ENCODE measurements around the gene KMT2A. TPM values are rescaled to one million over a fixed set of nuclear protein-coding genes. Genes with fewer than 3 reads are reported as not detected.

KMT2A gene
- total and polyA plus RNA-seq, 8 donors: 4.5 to 98.2 (median 25.9) TPM

Other genes with a start within 250 kb of the KMT2A start
- 10 to 100 TPM in 4 of 5 donors, 1 to 10 TPM in 1; 9.2 to 35.0 (median 21.4) TPM for gene JAML, start 211.5 kb upstream of the KMT2A start, total RNA-seq
- 10 to 100 TPM in 1 of 3 donors, 1 to 10 TPM in 2; 3.7 to 14.5 (median 4.6) TPM for gene JAML, start 211.5 kb upstream of the KMT2A start, polyA plus RNA-seq
- 10 to 100 TPM in 1 of 5 donors, 1 to 10 TPM in 3, under 1 TPM in 1; 0.45 to 20.0 (median 6.7) TPM for gene MPZL3, start 184.1 kb upstream of the KMT2A start, total RNA-seq
- gene MPZL3, start 184.1 kb upstream of the KMT2A start, polyA plus RNA-seq: 1 to 10 TPM; 2.1 to 7.2 (median 3.4) TPM
- 10 to 100 TPM in 4 of 5 donors, under 1 TPM in 1; 0.58 to 97.2 (median 56.7) TPM for gene MPZL2, start 172.2 kb upstream of the KMT2A start, total RNA-seq
- 10 to 100 TPM; 12.2 to 79.1 (median 35.4) TPM for gene MPZL2, start 172.2 kb upstream of the KMT2A start, polyA plus RNA-seq
- gene CD3E, start 131.8 kb upstream of the KMT2A start, total RNA-seq: 10 to 100 TPM in 1 of 5 donors, 1 to 10 TPM in 2, not detected in 2; 2.4 to 15.8 (median 7.1) TPM
- 1 to 10 TPM; 2.3 to 6.7 (median 4.5) TPM for gene CD3E, start 131.8 kb upstream of the KMT2A start, polyA plus RNA-seq
- gene CD3D, start 93.8 kb upstream of the KMT2A start, total RNA-seq: 10 to 100 TPM in 2 of 5 donors, 1 to 10 TPM in 1, not detected in 2; 4.6 to 24.0 (median 16.1) TPM
- 1 to 10 TPM; 2.2 to 9.2 (median 4.7) TPM for gene CD3D, start 93.8 kb upstream of the KMT2A start, polyA plus RNA-seq
- 1 to 10 TPM in 3 of 5 donors, not detected in 2; 1.2 to 9.5 (median 4.2) TPM for gene CD3G, start 92.1 kb upstream of the KMT2A start, total RNA-seq
- under 1 TPM in 2 of 3 donors, not detected in 1; 0.18 to 0.76 TPM for gene CD3G, start 92.1 kb upstream of the KMT2A start, polyA plus RNA-seq
- gene UBE4A, start 76.9 kb upstream of the KMT2A start, total RNA-seq: 10 to 100 TPM; 17.1 to 68.8 (median 50.7) TPM
- 10 to 100 TPM in 1 of 3 donors, 1 to 10 TPM in 2; 3.5 to 11.8 (median 4.0) TPM for gene UBE4A, start 76.9 kb upstream of the KMT2A start, polyA plus RNA-seq
- gene ATP5MG, start 34.9 kb upstream of the KMT2A start, total RNA-seq: 100 to 1,000 TPM in 4 of 5 donors, 10 to 100 TPM in 1; 98.5 to 152 (median 113) TPM
- gene ATP5MG, start 34.9 kb upstream of the KMT2A start, polyA plus RNA-seq: 100 to 1,000 TPM; 233 to 312 (median 288) TPM
- gene TTC36, start 91.0 kb downstream of the KMT2A start, total RNA-seq: 10 to 100 TPM in 1 of 5 donors, not detected in 4; 56.8 TPM
- gene TTC36, start 91.0 kb downstream of the KMT2A start, polyA plus RNA-seq: 1 to 10 TPM in 1 of 3 donors, under 1 TPM in 1, not detected in 1; 0.58 to 2.0 TPM
- 10 to 100 TPM in 2 of 5 donors, 1 to 10 TPM in 2, not detected in 1; 8.2 to 52.7 (median 17.5) TPM for gene TMEM25, start 94.7 kb downstream of the KMT2A start, total RNA-seq
- 10 to 100 TPM in 1 of 3 donors, 1 to 10 TPM in 2; 4.0 to 11.8 (median 8.5) TPM for gene TMEM25, start 94.7 kb downstream of the KMT2A start, polyA plus RNA-seq
- gene IFT46, start 129.4 kb downstream of the KMT2A start, total RNA-seq: 100 to 1,000 TPM in 1 of 5 donors, 10 to 100 TPM in 3, 1 to 10 TPM in 1; 3.5 to 113 (median 28.4) TPM
- gene IFT46, start 129.4 kb downstream of the KMT2A start, polyA plus RNA-seq: 10 to 100 TPM; 15.4 to 17.9 (median 17.5) TPM
- 100 to 1,000 TPM in 1 of 5 donors, 10 to 100 TPM in 4; 22.0 to 115 (median 60.0) TPM for gene ARCN1, start 135.9 kb downstream of the KMT2A start, total RNA-seq
- 100 to 1,000 TPM in 1 of 3 donors, 10 to 100 TPM in 2; 50.7 to 107 (median 60.2) TPM for gene ARCN1, start 135.9 kb downstream of the KMT2A start, polyA plus RNA-seq
- gene PHLDB1, start 171.1 kb downstream of the KMT2A start, total RNA-seq: 100 to 1,000 TPM in 1 of 5 donors, 10 to 100 TPM in 4; 34.4 to 291 (median 50.2) TPM
- 10 to 100 TPM; 28.4 to 43.1 (median 39.7) TPM for gene PHLDB1, start 171.1 kb downstream of the KMT2A start, polyA plus RNA-seq
- gene TREH, start 243.2 kb downstream of the KMT2A start, total RNA-seq: under 1 TPM in 1 of 5 donors, not detected in 4; 0.45 TPM
- 1 to 10 TPM in 2 of 3 donors, under 1 TPM in 1; 0.76 to 2.2 (median 1.4) TPM for gene TREH, start 243.2 kb downstream of the KMT2A start, polyA plus RNA-seq